ENCODE data around the gene RBFOX1.

Gene RBFOX1

GRCh38 chr16:7343243-7343642 lies 10.6 kb downstream of the RBFOX1 start:
- Histone ChIP-seq H3K27ac (ENCODE audit: low read depth, low read length, poor library complexity, severe bottlenecking) (no peak overlapping the region), H3K4me2 (ENCODE audit: low read length) (no peak overlapping the region), H2AFZ (ENCODE audit: low read length) (no peak overlapping the region), H3F3A (ENCODE audit: insufficient read depth, low read length) (no peaks in the 10 kb centered on the region), H3K9me3 (ENCODE audit: low read length) (no peaks in the 10 kb centered on the region), H3K4me3 (ENCODE audit: low read depth, low read length, poor library complexity, severe bottlenecking) (no peak overlapping the region), H3K9ac (ENCODE audit: low read length) (no peak overlapping the region), H3K9me2 (ENCODE audit: low read depth, low read length) (no peaks in the 10 kb centered on the region), H4K20me1 (ENCODE audit: insufficient read depth, low read length) (no peaks in the 10 kb centered on the region), H3K27me3 (ENCODE audit: insufficient read depth, low read length) (no peaks in the 10 kb centered on the region), H3K36me3 (ENCODE audit: insufficient read depth, low read length) (no peaks in the 10 kb centered on the region), H3K79me2 (ENCODE audit: insufficient read depth, low read length) (no peaks in the 10 kb centered on the region), H3K4me1 (ENCODE audit: insufficient read depth, low read length, severe bottlenecking) (no peaks in the 10 kb centered on the region)
- no peak for TF ChIP-seq EZH2 (IDR thresholded peaks at IDR 0.05; ENCODE audit: borderline replicate concordance, low read length)
- TF ChIP-seq CTCF (IDR thresholded peaks at IDR 0.05; ENCODE audit: low read length) = no peak

GRCh38 chr16:7344830-7345780 lies 12.5 kb downstream of the RBFOX1 start:
- Histone ChIP-seq H2AFZ (ENCODE audit: low read length) (no peak overlapping the region), H3K4me3 (ENCODE audit: low read depth, low read length, poor library complexity, severe bottlenecking) (no peak overlapping the region), H3K9me3 (ENCODE audit: low read length) (no peaks in the 10 kb centered on the region), H3K9ac (ENCODE audit: low read length) (no peak overlapping the region), H4K20me1 (ENCODE audit: insufficient read depth, low read length) (no peaks in the 10 kb centered on the region), H3K79me2 (ENCODE audit: insufficient read depth, low read length) (no peaks in the 10 kb centered on the region), H3K4me1 (ENCODE audit: insufficient read depth, low read length, severe bottlenecking) (no peaks in the 10 kb centered on the region), H3K27me3 (ENCODE audit: insufficient read depth, low read length) (no peaks in the 10 kb centered on the region), H3K36me3 (ENCODE audit: insufficient read depth, low read length) (no peaks in the 10 kb centered on the region), H3K9me2 (ENCODE audit: low read depth, low read length) (no peaks in the 10 kb centered on the region), H3F3A (ENCODE audit: insufficient read depth, low read length) (no peaks in the 10 kb centered on the region), H3K4me2 (ENCODE audit: low read length) (no peak overlapping the region), H3K27ac (ENCODE audit: low read depth, low read length, poor library complexity, severe bottlenecking) (no peak overlapping the region)
- TF ChIP-seq CTCF (IDR thresholded peaks at IDR 0.05; ENCODE audit: low read length) = no peak

GRCh38 chr16:7350806-7351205 lies 18.2 kb downstream of the RBFOX1 start:
- Histone ChIP-seq H3K4me2 (ENCODE audit: low read length) (no peak overlapping the region), H3K27ac (ENCODE audit: low read depth, low read length, poor library complexity, severe bottlenecking) (no peak overlapping the region), H3F3A (ENCODE audit: insufficient read depth, low read length) (no peaks in the 10 kb centered on the region), H3K4me3 (ENCODE audit: low read depth, low read length, poor library complexity, severe bottlenecking) (no peak overlapping the region), H3K4me1 (ENCODE audit: insufficient read depth, low read length, severe bottlenecking) (no peaks in the 10 kb centered on the region), H3K9ac (ENCODE audit: low read length) (no peak overlapping the region), H2AFZ (ENCODE audit: low read length) (no peak overlapping the region), H3K79me2 (ENCODE audit: insufficient read depth, low read length) (no peaks in the 10 kb centered on the region), H3K9me2 (ENCODE audit: low read depth, low read length) (no peaks in the 10 kb centered on the region), H4K20me1 (ENCODE audit: insufficient read depth, low read length) (no peaks in the 10 kb centered on the region), H3K36me3 (ENCODE audit: insufficient read depth, low read length) (no peaks in the 10 kb centered on the region), H3K27me3 (ENCODE audit: insufficient read depth, low read length) (no peaks in the 10 kb centered on the region), H3K9me3 (ENCODE audit: low read length) (no peaks in the 10 kb centered on the region)
- TF ChIP-seq EZH2 (IDR thresholded peaks at IDR 0.05; ENCODE audit: borderline replicate concordance, low read length) = no peak

All from OCI-LY1 (cell line).